Activated CD4-positive, CD25-positive, alpha-beta regulatory T cell treated with anti-CD3 and anti-CD28 coated beads, Interleukin-2, amount 50 U/mL, for 16 hours (primary cell): ENCODE data around the gene PWP2.
"Not testable (repeated sequence)": the region's sequence is repeated elsewhere in the genome, so short reads cannot be mapped to it uniquely, and the experiment has no call there.

ENCODE experiments used
- DNase-seq: peaks from one replicate; pipeline ENCODE4 v3.0.0-alpha.2; 2020; ENCODE audit warnings: low read depth, low spot score

PWP2 gene

DNA sequence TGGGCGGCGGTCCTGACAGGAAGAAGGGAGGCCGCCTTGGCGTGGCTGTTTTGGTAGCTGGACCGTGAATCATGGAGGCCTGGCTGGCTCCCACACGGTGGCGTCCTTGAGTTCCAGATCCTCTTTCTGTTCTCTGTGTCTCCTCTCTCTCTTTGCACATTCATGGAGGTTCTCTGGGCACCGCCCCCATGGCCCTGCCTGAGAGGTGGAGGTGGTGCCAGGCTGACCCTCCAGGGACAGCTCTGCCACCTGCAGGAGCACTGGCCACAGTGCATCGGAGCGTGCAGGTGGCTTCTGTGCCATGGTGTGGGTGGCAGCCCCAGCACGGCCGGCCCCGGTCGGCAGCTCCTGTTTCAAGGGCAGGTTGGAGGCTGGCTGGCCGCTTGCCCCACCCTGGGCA is 30.8 kb downstream of the PWP2 start:
- not testable (repeated sequence) for DNase-seq

DNA sequence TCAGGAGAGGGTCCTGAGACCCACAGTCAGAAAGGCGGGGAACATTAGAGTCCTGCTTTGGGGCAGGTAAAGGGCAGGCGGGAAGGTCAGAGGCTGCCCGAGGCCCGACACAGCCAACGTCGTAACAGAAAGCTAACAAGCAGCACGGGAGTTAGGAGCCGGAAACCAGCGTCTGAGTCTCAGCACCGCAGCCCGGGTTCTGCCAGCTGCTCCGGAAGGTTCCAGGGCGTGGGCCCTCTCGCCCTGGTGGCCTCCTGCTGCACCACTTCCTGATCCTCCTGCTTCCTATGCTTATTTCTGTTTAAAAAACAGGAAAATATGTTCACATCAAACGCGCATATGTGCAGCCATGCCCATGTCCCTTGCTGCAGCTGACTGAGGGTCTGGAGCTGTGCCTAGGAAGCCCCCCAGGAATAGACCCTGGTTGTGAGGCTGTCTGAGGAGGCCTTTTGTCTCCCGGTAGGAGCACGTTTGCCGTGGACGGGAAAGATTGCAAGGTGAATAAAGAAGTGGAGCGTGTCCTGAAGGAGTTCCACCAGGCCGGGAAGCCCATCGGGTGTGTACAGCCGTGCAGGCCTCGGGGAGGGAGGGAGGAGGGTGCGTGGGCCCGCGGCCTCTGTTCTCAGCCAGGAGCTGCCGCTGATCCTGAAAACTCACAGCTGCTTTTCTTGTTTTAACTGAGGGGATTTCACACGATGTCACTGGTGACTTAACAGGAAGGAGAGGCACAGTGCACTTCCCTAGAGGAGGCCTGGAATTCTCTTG is 32.8 kb downstream of the PWP2 start:
- not testable (repeated sequence) for DNase-seq

DNA sequence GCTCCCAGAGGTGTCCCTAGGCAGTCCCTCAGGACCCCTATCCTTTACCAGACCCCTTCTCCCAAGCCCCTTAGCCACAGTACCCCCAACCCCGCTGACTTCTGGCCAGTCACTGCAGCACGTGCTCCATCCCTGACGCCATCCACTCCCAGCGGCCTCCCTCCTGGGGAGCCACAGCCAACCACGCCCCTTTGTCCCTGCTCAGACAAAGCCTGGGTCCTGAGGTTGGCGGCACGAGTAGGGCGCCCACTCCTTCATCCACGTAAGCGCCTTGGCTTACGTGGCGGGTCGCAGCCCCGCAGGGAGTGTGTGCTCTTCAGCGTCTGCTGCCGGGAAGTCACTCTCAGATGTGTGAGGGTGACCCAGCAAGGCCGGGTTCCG is 33.3 kb downstream of the PWP2 start:
- DNase-seq = not testable (repeated sequence)

DNA sequence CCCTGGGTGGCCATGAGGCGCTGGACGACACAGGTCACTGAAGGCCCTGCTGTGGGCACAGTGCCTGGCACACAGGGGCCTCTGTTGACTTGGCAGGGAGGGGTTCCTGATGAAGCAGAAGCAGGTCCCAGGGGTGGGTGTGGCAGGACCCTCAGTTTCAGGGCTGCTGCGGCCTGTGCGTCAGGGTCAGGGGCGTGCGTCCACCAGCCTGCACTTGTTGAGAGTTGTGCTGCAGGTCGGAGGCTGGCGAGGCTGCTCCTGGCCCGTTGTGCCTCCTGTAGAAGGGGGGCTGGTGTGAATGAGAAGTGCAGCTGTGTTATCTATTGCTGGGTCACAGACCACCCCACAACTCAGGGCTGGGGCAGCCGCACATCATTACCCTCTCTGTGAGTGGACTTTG is 35.3 kb downstream of the PWP2 start:
- not testable (repeated sequence) for DNase-seq

DNA sequence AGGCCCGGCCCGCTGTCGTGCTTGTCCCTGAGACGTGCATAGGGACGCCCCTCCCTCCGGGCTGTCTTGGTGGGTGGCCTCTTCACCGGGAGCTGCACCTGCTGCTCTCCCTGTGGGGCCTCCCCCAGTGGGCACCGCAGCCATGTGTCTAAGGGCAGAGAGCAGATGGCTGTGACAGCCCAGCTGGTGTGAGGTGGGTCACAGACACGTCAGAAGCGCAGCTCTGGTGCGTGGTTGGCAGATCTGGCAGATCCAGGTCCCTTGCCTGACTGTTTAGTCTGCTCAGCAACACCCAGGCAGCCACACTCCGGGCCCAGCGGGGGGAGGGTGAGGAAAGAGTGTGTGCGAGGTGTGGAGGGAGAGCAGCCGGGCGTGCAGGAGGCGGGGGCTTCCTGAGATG is 36.2 kb downstream of the PWP2 start:
- DNase-seq = not testable (repeated sequence)

DNA sequence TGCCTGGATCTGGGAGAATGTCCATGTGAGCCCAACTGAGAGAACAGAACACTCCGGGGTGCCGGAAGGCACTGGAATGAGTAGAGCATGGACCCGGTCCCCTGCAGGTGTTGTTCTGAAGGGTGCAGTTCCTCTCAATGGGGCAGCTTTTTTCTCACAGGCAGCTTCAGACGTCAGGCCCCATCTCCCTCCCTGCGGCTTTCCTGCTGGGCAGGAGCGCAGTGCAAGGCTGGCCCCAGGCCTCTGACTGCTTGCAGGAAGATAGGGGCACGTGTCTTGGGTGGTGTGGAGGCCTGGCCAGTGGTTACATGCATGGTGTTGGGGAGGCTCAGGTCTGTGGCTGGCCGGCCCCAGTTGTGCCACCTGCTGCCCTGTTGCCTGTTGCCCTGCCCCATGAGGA is 36.8 kb downstream of the PWP2 start:
- DNase-seq = not testable (repeated sequence)

DNA sequence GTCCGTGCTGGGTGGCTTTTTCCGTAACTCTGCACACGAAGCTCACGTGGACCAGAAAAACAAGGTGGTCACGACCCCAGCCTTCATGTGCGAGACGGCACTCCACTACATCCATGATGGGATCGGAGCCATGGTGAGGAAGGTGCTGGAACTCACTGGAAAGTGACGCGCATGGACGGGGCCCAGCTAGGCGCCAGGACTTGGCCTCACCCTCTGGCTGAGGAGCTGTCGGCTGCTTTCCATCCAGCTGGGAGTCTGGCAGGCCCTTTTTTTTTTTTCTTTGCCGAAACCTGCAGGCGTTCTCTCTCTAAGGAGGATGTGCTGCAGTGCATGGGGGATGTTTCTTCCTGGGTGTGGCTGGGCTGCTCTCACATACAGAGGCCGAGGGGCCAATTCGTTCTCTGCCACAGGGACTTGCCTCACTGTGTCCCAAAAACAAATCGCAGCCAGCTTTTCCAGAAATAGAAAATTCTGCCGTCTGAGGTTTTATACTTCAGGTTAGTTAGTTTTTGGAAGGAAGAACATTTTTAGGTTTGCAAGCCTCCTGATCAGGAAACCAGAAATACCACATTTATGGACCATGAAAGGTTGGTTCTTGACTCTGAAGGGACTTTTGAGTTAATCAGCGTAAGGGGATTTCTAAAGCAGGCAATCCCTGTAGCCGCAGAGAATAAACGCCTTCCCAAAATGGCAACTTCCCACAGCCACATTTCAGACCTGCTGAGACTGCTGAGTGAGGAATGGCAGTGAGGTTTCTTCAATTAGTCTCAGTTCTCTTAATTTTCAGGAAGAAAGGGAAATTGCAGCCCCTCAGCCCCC is 37.8 kb downstream of the PWP2 start:
- DNase-seq = not testable (repeated sequence)

DNA sequence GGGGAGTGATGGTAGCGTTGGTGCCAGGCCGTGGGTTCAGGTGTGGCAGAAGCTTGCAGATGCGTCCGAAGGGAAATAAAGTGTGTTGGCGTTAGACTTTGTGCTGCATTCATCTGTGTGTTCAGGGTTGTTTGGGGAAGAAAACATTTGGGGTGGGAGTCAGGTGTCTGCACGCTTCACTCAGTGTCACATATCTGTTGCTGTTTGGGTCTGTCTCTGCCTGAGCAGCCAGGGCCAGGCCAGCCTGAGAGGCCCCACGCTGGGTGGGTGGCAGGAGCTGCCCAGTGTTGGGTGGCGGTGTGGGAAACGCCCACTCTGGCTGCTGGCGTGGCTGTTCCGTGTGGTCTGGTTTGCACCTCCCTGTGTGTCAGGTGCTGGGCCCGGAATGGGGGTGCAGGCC is 38.4 kb downstream of the PWP2 start:
- not testable (repeated sequence) for DNase-seq

DNA sequence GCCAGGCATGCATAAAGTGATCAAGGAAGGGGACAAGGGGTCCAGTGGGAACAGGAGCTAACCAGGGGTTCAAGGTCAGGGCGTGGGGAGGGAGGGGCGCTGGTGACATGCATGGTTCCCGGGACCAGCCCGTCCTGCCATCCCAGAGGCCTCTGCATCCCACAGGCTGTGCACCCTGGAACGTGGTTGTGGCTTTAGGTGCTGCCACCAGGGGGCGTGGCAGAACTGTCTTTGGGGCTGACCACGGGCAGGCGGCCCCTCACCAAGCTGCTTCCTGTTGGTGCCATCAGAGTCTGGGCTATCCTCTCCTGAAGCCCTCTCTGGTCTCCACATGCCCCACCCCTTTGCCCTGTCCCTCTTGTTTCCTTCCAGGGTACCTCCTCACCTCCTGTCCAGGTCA is 39.9 kb downstream of the PWP2 start:
- DNase-seq = not testable (repeated sequence)

DNA sequence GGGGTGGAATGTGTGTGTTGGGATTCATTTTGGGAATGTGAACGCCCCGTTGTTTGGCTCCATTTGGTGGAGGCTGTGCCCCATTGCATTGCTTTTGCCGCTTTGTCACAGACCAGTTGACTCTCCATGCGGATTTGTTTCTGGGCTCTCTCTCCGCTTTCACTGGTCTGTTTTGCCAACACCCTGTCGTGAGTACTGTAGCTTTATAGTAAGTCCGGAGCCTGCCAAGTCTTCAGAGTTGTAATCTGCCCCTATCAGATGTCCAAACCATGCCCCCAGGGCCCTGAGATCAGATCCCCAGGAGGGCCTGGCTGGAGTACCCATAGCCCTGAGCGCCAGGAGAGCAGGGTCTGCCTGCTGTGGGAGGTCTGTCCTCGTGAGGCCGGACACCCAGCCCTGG is 43.1 kb downstream of the PWP2 start:
- not testable (repeated sequence) for DNase-seq

DNA sequence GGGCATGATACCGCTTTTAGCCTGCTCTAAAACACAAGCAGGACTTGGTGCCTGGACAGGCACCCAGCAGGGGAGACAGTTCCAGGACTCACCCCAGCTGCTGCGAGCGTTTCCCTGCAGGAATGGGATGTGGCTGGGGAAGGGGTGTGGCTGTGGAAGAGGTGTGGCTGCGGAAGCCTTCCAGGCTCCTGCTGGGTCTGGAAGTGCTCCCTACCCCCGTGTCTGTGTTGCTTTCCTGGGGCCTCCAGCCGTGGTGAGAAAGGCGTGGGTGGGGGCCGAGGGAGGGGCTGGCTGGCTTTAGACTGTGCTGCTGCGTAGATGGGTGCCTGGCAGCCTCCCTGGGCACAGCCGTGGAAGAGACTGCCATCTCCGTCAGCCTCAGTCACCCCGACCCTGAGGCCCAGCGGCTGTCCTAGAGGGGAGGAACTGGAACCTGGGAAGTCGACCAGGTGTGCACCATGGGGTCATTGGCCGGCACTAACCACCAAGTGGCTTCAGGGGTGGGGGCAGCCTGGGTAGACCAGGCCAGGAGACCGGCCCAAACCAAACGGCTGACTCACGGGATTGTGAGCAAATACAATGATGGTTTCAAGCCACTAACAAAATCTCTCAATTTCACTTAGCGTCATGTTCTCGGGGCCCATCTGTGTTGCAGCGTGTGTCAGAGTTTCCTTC is 46.2 kb downstream of the PWP2 start:
- not testable (repeated sequence) for DNase-seq

DNA sequence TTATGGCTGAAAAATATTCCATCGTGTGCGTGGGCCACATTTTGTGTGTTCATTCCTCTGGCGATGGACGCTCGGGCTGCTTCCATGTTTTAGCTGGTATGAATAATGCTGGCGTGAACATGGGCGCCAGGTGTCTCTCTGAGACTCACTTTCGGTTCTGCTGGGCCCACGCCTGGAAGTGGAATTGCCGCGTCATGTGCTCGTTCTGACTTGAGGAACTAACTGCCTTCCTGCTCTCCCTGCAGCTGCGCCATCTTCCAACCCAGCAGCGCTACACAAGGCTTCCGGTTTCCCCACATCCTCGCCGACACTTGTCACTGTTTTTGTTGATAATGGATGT is 46.7 kb downstream of the PWP2 start:
- DNase-seq = not testable (repeated sequence)

DNA sequence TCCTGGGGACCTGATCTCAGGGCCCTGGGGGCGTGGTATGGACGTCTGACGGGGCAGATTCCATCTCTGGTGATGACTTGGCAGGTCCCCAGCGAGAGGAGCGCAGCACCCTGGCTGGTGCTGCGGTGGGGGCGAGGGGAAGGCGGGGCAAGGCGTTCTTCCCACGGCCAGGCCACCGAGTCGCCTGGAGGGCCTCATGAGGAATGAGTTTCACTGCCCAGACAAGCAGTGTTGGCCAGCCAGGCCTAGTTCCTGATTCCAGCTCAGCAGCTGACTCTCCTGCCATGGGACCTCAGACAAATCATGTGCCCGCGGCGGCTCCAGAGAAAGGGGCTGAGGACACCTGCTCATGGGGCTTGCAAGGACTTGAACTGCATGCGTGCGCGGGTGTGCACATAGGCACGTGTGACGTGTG is 47.6 kb downstream of the PWP2 start:
- DNase-seq = not testable (repeated sequence)

DNA sequence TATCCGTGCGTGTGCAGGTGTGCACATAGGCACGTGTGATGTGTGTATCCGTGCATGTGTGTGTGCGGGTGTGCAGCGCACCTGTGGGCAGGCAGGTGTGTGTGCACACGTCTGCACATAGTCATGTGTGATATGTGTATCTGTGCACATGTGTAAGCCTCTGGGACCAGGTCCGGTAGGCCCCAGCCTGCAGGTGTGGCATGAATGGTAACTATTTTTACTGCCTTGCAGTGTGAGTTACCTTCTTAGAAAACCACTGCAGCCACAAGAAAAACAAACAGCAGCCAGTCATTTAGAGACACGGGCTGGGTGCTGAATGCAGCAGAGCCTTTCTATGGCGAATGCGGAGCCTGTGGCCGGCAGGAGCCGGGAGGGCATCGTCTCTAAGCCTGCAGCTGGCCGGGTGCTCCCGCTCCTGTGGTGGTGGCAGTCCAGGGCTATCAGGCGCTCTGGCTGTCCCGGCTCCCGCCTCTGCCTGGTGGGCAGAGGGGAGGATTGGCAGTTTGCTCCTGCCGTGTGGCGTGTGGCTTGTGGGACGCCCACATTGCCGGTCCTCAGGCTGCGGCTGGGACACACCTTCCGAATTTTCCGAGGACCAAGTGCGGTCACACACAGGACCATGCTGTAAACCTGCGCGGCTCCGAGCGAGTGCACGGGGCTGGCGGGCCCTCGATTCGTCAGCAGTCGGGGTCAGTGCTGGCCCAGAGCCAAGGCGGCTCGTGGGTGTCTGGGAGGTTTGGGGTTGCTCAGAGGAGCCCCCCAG is 48.2 kb downstream of the PWP2 start:
- DNase-seq = not testable (repeated sequence)

DNA sequence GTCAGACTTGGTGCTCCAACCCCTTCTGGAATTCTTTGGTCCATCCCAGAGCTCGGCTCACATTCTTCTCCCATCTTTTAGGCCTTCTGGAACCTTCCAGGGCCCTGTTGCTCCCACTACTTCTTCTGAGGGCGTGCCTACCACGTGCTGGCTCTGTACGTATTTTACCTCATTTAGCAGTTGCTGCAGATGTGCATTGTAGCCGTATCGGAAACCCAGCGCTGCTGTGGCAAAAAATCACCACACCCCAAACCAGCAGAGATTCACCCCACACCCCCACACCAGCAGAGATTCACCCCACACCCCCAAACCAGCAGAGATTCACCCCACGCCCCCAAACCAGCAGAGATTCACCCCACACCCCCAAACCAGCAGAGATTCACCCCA is 48.8 kb downstream of the PWP2 start:
- DNase-seq = not testable (repeated sequence)

DNA sequence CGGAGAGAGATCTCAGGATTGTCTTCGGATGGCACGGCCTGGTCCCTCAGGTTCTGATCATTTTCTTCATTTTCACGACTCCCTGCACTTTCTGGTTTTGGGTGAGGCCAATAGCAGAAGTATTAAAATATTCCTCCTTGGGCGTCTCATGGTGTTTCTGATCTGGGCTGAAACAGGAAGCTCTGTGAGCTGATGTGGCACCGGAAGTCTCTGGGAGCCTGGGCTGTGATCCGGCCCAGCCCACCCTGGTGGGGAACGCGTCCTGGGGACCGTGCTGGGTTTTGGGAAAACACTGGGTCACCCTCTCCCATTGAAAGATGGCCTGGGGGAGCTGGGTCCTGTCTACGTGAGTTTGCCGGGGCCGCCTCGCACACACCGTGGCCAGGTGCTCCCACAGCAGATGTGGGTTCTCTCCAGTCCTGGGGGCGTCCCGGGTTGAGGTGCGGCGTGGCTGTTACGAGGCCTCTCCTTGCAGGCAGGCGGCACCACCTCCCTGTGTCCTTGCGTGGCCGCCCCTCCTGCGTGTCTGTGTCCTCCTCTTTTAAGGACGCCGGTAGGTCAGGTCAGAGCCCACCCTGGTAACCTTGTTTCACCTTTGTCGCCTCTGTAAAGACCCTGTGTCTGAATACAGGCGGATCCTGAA is 50.4 kb downstream of the PWP2 start:
- DNase-seq = not testable (repeated sequence)

DNA sequence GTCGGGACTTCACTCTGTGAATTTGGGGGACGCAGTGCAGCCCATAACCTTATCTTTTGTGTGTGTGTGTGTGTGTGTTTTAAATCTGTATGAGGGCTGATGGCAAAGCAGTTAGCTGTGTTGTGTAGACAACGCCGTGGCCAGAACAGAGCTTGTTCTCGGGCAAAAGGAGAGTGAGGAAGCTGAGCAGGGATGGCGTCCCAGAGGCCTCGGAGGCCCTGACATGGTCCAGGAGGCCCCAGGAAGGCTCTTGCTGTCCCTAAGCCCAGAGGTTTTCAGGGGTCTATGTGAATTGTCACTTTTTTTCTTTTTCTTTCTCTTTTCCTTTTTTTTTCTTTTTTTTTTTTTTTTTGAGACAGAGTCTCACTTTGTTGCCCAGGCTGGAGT is 50.9 kb downstream of the PWP2 start:
- DNase-seq = not testable (repeated sequence)

DNA sequence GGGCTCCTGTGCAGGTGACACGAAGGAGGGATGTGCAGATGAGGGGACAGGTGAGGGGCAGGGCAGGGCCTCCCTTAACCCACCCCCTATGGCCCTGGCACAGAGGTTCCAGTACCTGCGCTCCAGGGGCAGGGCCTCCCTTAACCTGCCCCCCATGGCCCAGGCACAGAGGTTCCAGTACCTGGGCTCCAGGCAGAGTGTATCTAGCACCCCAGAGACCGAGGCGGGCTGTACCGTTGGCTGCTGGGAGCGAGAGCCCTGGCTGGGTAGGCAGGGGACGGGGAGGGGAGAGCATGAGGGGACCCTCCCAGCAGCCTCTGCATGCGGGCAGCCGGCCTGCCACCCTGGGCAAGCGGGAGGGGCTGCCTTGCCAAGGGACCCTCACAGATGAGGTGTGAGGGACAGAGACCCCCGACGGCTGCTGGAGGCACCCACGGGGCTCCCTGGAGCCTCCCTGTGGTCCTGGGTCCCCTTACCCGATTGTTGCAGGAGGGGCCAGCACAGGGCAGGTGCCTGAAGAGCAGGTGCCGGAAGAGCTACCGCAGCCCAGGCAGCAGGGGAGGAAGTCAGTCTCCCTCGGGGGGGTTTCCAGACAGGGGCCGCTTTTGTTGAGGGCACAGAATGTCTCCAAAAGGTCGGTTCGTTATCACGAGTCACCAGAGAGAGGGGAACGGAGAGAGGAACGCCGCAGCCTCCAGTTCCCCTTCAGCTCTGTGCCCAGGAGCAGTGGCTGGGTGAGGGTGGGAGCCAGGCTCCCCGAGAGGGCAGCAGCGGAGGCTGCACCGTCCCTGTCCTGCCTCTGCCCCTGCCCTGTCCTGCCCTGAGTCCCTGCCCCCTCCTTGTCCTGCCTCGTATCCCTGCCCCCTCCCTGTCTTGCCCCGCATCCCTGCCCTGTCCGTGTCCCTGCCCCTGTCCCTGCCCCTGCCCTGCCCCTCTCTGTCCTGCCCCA is 52.4 kb downstream of the PWP2 start:
- DNase-seq = not testable (repeated sequence)

DNA sequence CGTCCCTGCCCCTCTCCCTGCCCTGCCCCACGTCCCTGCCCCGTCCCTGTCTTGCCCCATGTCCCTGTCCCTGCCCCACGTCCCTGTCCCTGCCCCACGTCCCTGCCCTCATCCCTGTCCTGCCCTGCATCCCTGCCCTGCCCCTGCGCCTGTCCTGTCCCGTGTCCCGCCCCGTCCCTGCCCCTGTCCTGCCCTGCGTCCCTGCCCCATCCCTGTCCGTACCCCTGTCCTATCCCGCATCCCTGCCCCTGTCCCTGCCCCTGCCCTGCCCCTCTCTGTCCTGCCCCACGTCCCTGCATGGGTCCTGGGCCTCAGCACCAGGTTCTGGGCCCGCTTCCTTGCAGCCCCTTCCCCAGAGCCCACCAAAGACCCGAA is 53.1 kb downstream of the PWP2 start:
- not testable (repeated sequence) for DNase-seq

DNA sequence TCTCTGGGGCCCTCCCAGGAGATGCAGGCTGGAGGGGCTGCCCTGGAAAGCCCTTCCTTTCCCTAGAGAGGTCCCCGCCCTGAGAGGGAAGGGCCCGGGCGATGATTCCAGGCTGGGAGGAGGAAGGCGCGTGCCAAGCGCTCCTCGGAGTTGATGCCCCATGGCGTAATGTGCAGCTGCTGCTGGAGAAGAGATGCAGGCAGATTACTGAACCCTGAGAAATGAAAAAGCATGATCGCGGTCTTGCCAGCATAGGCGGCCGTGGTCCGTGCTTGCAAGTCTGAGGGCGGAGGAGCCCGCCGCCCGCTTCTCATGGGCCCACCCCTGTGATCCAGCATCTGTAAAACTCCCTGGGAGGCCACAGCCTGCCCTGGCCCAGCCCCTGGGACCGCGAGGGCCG is 53.6 kb downstream of the PWP2 start:
- not testable (repeated sequence) for DNase-seq
